NCI-H1417 (cell line): ENCODE measurements around the gene SLC39A3.
"Not testable (repeated sequence)": the region's sequence is repeated elsewhere in the genome, so short reads cannot be mapped to it uniquely, and the experiment has no call there.

Source experiments
- DNase-seq, 3 experiments: peaks; one replicate each; lab custom pipeline; 2025; lab: John Stamatoyannopoulos, UW

SLC39A3 gene

GRCh38 chr19:2722541-2723344 is 17.1 kb downstream of the SLC39A3 start:
- DNase-seq = no peak

GRCh38 chr19:2721570-2722540 is 18.0 kb downstream of the SLC39A3 start:
- peak in 2 of 3 experiments; percentile 31 to 33 for DNase-seq

- DNase-seq = peak in 2 of 3 experiments; percentile 31 to 56
Observed at GRCh38 chr19:2720777-2721569, 18.8 kb downstream of the SLC39A3 start, which contains the start of gene DIRAS1. Gene DIRAS1, minus strand, starts transcription at chr19:2721372. Its CDS starts 3,566 bp downstream, at chr19:2717806.

GRCh38 chr19:2719920-2720776 is 19.7 kb downstream of the SLC39A3 start:
- DNase-seq = no peak

- DNase-seq = no peak
Observed at GRCh38 chr19:2719232-2719735, 20.5 kb downstream of the SLC39A3 start.

- DNase-seq = no peak
Observed at GRCh38 chr19:2717638-2718541, 21.9 kb downstream of the SLC39A3 start.

GRCh38 chr19:2716722-2717637 is 22.8 kb downstream of the SLC39A3 start:
- DNase-seq = no peak

- DNase-seq = no peak
Observed at GRCh38 chr19:2716275-2716650, 23.6 kb downstream of the SLC39A3 start.

GRCh38 chr19:2715470-2716274 is 24.1 kb downstream of the SLC39A3 start:
- no peak for DNase-seq

- DNase-seq = no peak
Observed at GRCh38 chr19:2714531-2715269, 25.1 kb downstream of the SLC39A3 start.

- not testable (repeated sequence) for DNase-seq
Observed at GRCh38 chr19:2714102-2714501, 25.7 kb downstream of the SLC39A3 start.

- not testable (repeated sequence) for DNase-seq
Observed at GRCh38 chr19:2713170-2713569, 26.6 kb downstream of the SLC39A3 start.

- no peak for DNase-seq
Observed at GRCh38 chr19:2711875-2712205, 28.0 kb downstream of the SLC39A3 start.

- no peak for DNase-seq
Observed at GRCh38 chr19:2711172-2711874, 28.5 kb downstream of the SLC39A3 start.

- no peak for DNase-seq
Observed at GRCh38 chr19:2706251-2706650, 33.6 kb downstream of the SLC39A3 start.

GRCh38 chr19:2703691-2704216 is 36.1 kb downstream of the SLC39A3 start:
- no peak for DNase-seq
